ENCODE measurements around the gene PLSCR4. TPM values are rescaled to one million over a fixed set of nuclear protein-coding genes. Genes with fewer than 3 reads are reported as not detected.

Gene PLSCR4
- total and polyA plus RNA-seq, 2 donors (not counting 3 experiments of a cell fraction or from before 2014, with no cell fraction given), result 81.5 to 91.7 TPM

GRCh38 chr3:146199762-146200161 is 51.1 kb downstream of the PLSCR4 start:
- no peak overlapping the region for H2AFZ ChIP-seq (ENCODE audit: low read depth, low read length)
- ChIA-PET POLR2A (no interaction called here), CTCF (interaction anchor here (0.9 to 2.6 kb wide), 5 partner anchors 10 to 134 kb away, joined by 3 to 16 read pairs (median 5); no protein-coding TSS in a partner anchor)
- H3K4me3 ChIP-seq (replicated peaks in 1 of 3; ENCODE audit: insufficient read depth in 1 of 3, low read depth in 1 of 3, low read length in 3 of 3), result no peak overlapping the region
- intact Hi-C loops (cut with micrococcal nuclease) (no loop called here), dilution Hi-C loops (cut with MboI; ENCODE audit: extremely low pct_ligation_motif_present, low sequenced_read_pairs) (no loop called here)
- H3K4me1 ChIP-seq (ENCODE audit: control insufficient read depth, extremely low read depth, insufficient read depth, low read length), result peaks cover 31% of the 10 kb centered on the region
- H3K9me3 ChIP-seq (replicated peaks; ENCODE audit: control insufficient read depth, insufficient read depth, low read length), result no peaks in the 10 kb centered on the region
- DNase-seq (ENCODE audit: low read depth, low spot score) (no peak), FAIRE-seq (no peak)
- H3K27me3 ChIP-seq (ENCODE audit: control insufficient read depth in 2 of 2, insufficient read depth in 2 of 2, low read length in 2 of 2), result no peaks in the 10 kb centered on the region
- BruUV-seq (replicated peaks), result no TSS peak
- H3K9me1 ChIP-seq (replicated peaks; ENCODE audit: control insufficient read depth, extremely low read depth, insufficient read depth, low read length), result no peaks in the 10 kb centered on the region
- no peaks in the 10 kb centered on the region for H3K79me2 ChIP-seq (ENCODE audit: control insufficient read depth, insufficient read depth, low read length)
- H3K4me2 ChIP-seq (ENCODE audit: insufficient read depth, low read length), result no peak overlapping the region
- no peak overlapping the region for H3K9ac ChIP-seq (replicated peaks; ENCODE audit: extremely low read depth, insufficient read depth, low read length)
- H4K20me1 ChIP-seq (replicated peaks; ENCODE audit: control insufficient read depth, extremely low read depth, insufficient read depth, low read length), result no peaks in the 10 kb centered on the region
- peaks cover 4 to 12% of the 10 kb centered on the region in 2 experiments for H3K36me3 ChIP-seq (ENCODE audit: control insufficient read depth in 2 of 2, extremely low read depth in 1 of 2, insufficient read depth in 2 of 2, low read length in 2 of 2)
- H3K27ac ChIP-seq (ENCODE audit: insufficient read depth, low read depth, low read length), result no peak overlapping the region
- TF ChIP-seq CTCF (IDR thresholded peaks at IDR 0.05; ENCODE audit: extremely low read depth in 1 of 2, insufficient read depth in 1 of 2, low read depth in 1 of 2, low read length in 2 of 2) (no peak), GATA2 (IDR thresholded peaks at IDR 0.05; ENCODE audit: insufficient read depth, insufficient read length, low read depth, low read length) (no peak), MAX (IDR thresholded peaks at IDR 0.05; ENCODE audit: insufficient read depth, insufficient read length) (no peak), POLR2A (IDR thresholded peaks at IDR 0.05; ENCODE audit: low read depth, low read length) (no peak), MYC (IDR thresholded peaks at IDR 0.05; ENCODE audit: low read depth, low read length) (no peak), FOS (IDR thresholded peaks at IDR 0.05; ENCODE audit: borderline replicate concordance, insufficient read depth, low read length) (no peak), POLR2AphosphoS5 (IDR thresholded peaks at IDR 0.05; ENCODE audit: insufficient read depth, low read depth, low read length) (no peak), EZH2 (IDR thresholded peaks at IDR 0.05; ENCODE audit: borderline replicate concordance, low read depth, low read length, severe bottlenecking) (no peak), JUN (IDR thresholded peaks at IDR 0.05; ENCODE audit: borderline replicate concordance, insufficient read depth, insufficient read length, low read depth) (no peak)
